HepG2 (cell line): ENCODE measurements around the gene RFTN1. TPM values are rescaled to one million over a fixed set of nuclear protein-coding genes. Genes with fewer than 3 reads are reported as not detected.

Source experiments
- ATAC-seq: fragments of 200-7000 bp; cut with Tn5 transposase; 3 replicates; pipeline ENCODE4 v1.9.1; 2020; ENCODE audit warnings: mild to moderate bottlenecking, moderate library complexity
- BruUV-seq: library from RNA; stranded (reverse); fragments of 400-500 nt; replicated peaks from 2 replicates; lab custom pipeline; 2021; lab: Mats Ljungman, UMichigan
- CTCF ChIA-PET: fragments of 300-600 bp; formaldehyde crosslinking; extraction: SDS; loops from one replicate; lab custom pipeline; 2021; ENCODE audit warnings: low total read pairs, inconsistent platforms, low intra/inter-chr PET ratio; lab: Yijun Ruan, JAX
- POLR2A ChIA-PET: fragments of 350-600 bp; sonication (Branson Sonifier 250); formaldehyde crosslinking; loops from one replicate; lab custom pipeline; 2020; ENCODE audit warnings: antibody characterized with exemption, inconsistent platforms; lab: Yijun Ruan, JAX
- DNase-seq: peaks from one replicate; pipeline ENCODE4 v3.0.0-alpha.2; 2015; ENCODE audit warnings: low spot score
- FAIRE-seq: peaks from 3 replicates; lab custom pipeline; 2011; peaks lifted over from hg19 to GRCh38; lab: Jason Lieb, UNC
- H2AFZ ChIP-seq: one replicate; pipeline ENCODE4 v1.6.1; 2011; ENCODE audit warnings: low read length, inconsistent platforms
- H3K27ac ChIP-seq: fragments of 300-600 bp; 3 replicates; pipeline ENCODE4 v1.8.0; 2011; ENCODE audit warnings: mixed run types, mild to moderate bottlenecking, mixed read lengths, low read length, inconsistent platforms; ENCODE audit not compliant: insufficient read depth; ENCODE audit errors: extremely low read length
- H3K27me3 ChIP-seq, 2 experiments: fragments of 200-600 bp in 1 of 2; 2 replicates in 1 of 2; 3 replicates in 1 of 2; pipeline versions ENCODE4 v1.6.0 to v1.8.0; 2011; ENCODE audit warnings: low read length in 2 of 2, mild to moderate bottlenecking in 2 of 2, moderate library complexity in 2 of 2, inconsistent platforms in 1 of 2; ENCODE audit not compliant: insufficient read depth in 2 of 2, control insufficient read depth in 1 of 2
- H3K36me3 ChIP-seq, 2 experiments: fragments of 200-600 bp in 1 of 2; replicated peaks in 1 of 2; 2 replicates in 1 of 2; 3 replicates in 1 of 2; pipeline versions ENCODE4 v1.5.1 to v1.8.0; 2011; ENCODE audit warnings: low read length in 2 of 2, inconsistent platforms in 1 of 2; ENCODE audit not compliant: insufficient read depth in 2 of 2, control insufficient read depth in 1 of 2
- H3K4me1 ChIP-seq: 2 replicates; pipeline ENCODE4 v1.5.1; 2012; ENCODE audit warnings: low read length, inconsistent platforms; ENCODE audit not compliant: insufficient read depth
- H3K4me2 ChIP-seq: 2 replicates; pipeline ENCODE4 v1.6.0; 2011; ENCODE audit warnings: low read depth, low read length, inconsistent platforms
- H3K4me3 ChIP-seq, 3 experiments: fragments of 200-600 bp in 1 of 3; sonication (generic), shearing (Covaris generic) in 1 of 3; replicated peaks in 1 of 3; 2 replicates each; pipeline ENCODE4 v1.5.1; 2011 to 2016; ENCODE audit warnings: low read length in 3 of 3, inconsistent platforms in 2 of 3, low read depth in 2 of 3, mild to moderate bottlenecking in 2 of 3, control low read depth in 1 of 3, mixed read lengths in 1 of 3; ENCODE audit not compliant: insufficient read depth in 1 of 3
- H3K79me2 ChIP-seq: one replicate; pipeline ENCODE4 v1.6.1; 2011; ENCODE audit warnings: low read length, inconsistent platforms; ENCODE audit not compliant: insufficient read depth
- H3K9ac ChIP-seq: 2 replicates; pipeline ENCODE4 v1.6.0; 2011; ENCODE audit warnings: mild to moderate bottlenecking, low read depth, low read length, inconsistent platforms; ENCODE audit not compliant: insufficient read depth
- H3K9me3 ChIP-seq: 2 replicates; pipeline ENCODE4 v1.5.1; 2012; ENCODE audit warnings: mild to moderate bottlenecking, low read length
- H4K20me1 ChIP-seq: 2 replicates; pipeline ENCODE4 v1.6.0; 2011; ENCODE audit warnings: inconsistent platforms, mild to moderate bottlenecking, low read length, moderate library complexity; ENCODE audit not compliant: insufficient read depth
- CENPX ChIP-seq: sonication (generic); formaldehyde crosslinking; IDR thresholded peaks from 2 replicates; pipeline ENCODE4 v1.9.0; 2021; ENCODE audit warnings: mild to moderate bottlenecking, missing genetic modification reagents, moderate library complexity
- CREM ChIP-seq, 2 experiments: sonication (generic) in 1 of 2; formaldehyde crosslinking in 1 of 2; IDR thresholded peaks; 2 replicates each; pipeline versions ENCODE4 v1.4.0 to v1.6.1; 2016 to 2020; ENCODE audit warnings: antibody characterized with exemption in 1 of 2, mild to moderate bottlenecking in 1 of 2, missing genetic modification reagents in 1 of 2
- GTF3A ChIP-seq: sonication (generic); formaldehyde crosslinking; conservative IDR thresholded peaks from 2 replicates; pipeline ENCODE4 v1.4.0; 2020; ENCODE audit warnings: mild to moderate bottlenecking, missing genetic modification reagents
- KDM4B ChIP-seq: sonication (generic); formaldehyde crosslinking; IDR thresholded peaks from 2 replicates; pipeline ENCODE4 v1.4.0; 2020; ENCODE audit warnings: missing genetic modification reagents
- PLRG1 ChIP-seq: fragments of 450-650 bp; conservative IDR thresholded peaks from 2 replicates; pipeline ENCODE4 v1.6.1; 2016
- ZKSCAN5 ChIP-seq: sonication (generic); formaldehyde crosslinking; IDR thresholded peaks from 2 replicates; pipeline ENCODE4 v1.5.1; 2020; ENCODE audit warnings: mild to moderate bottlenecking, missing genetic modification reagents
- ZNF747 ChIP-seq: sonication (generic); formaldehyde crosslinking; IDR thresholded peaks from 2 replicates; pipeline ENCODE4 v1.8.1; 2023; ENCODE audit warnings: missing genetic modification reagents, mild to moderate bottlenecking, borderline replicate concordance
- ZNF770 ChIP-seq: sonication (generic); formaldehyde crosslinking; IDR thresholded peaks from 2 replicates; pipeline ENCODE4 v1.5.0; 2020; ENCODE audit warnings: mild to moderate bottlenecking, missing genetic modification reagents
- WGBS: methylation state at CpG from one replicate; pipeline ENCODE4 v1.1.6; 2017; ENCODE audit warnings: low lambda C conversion rate; 5-methylcytosine and 5-hydroxymethylcytosine counted together
- in situ Hi-C: cut with HindIII; loops from 2 replicates; pipeline ENCODE4 v1.10.0; 2017; ENCODE audit warnings: low pct_unique_long_range_greater_than_20kb; ENCODE audit not compliant: extremely low pct_ligation_motif_present
- intact Hi-C: fragments of 100-400 bp; cut with micrococcal nuclease; formaldehyde crosslinking; loops from one replicate; pipeline ENCODE4 v1.10.0; 2022; ENCODE audit not compliant: unreplicated experiment
- polyA plus RNA-seq, 8 experiments: library from polyadenylated mRNA; depleted of rRNA in 3 of 8; stranded (reverse) in 7 of 8; unstranded in 1 of 8; fragments of >200 nt; fragmentation: Illumina TruSeq in 4 of 8; extraction: Trizol in 4 of 8; gene quantifications; 2 replicates each; pipeline versions ENCODE4 v1.2.1 to v1.2.3, GENCODE V29; 2011 to 2016; ENCODE audit warnings: low read depth in 4 of 8, missing spikeins in 1 of 8, mixed read lengths in 1 of 8; ENCODE audit not compliant: insufficient read depth in 1 of 8
- total RNA-seq, 5 experiments: library from RNA; depleted of rRNA; stranded (reverse); fragments of >200 nt; fragmentation: Illumina TruSeq; extraction: Trizol; gene quantifications; 2 replicates each; pipeline ENCODE4 v1.2.3, GENCODE V29; 2016; ENCODE audit warnings: low read depth in 1 of 5
- TF ChIP-seq, protein P1 (sequence below): sonication (generic); formaldehyde crosslinking; IDR thresholded peaks from 2 replicates; pipeline ENCODE4 v1.5.1; 2020; ENCODE audit warnings: mild to moderate bottlenecking, missing genetic modification reagents, moderate library complexity
- TF ChIP-seq, protein P2 (sequence below): sonication (generic); formaldehyde crosslinking; IDR thresholded peaks from 2 replicates; pipeline ENCODE4 v1.5.1; 2020; ENCODE audit warnings: mild to moderate bottlenecking, missing genetic modification reagents, moderate library complexity

RFTN1 gene
- total and polyA plus RNA-seq, 2 of the 13 experiments (the other 11 are each of a cell fraction or from before 2014, with no cell fraction given), result not detected

GRCh38 chr3:16470590-16470989 lies 42.9 kb downstream of the RFTN1 start:
- intact Hi-C loops (no loop called here), in situ Hi-C loops (no loop called here)
- H3K9ac ChIP-seq, result no peak overlapping the region
- no peak overlapping the region for H3K27ac ChIP-seq
- no peak overlapping the region for H3K4me2 ChIP-seq
- no peaks in the 10 kb centered on the region for H3K4me1 ChIP-seq
- CTCF ChIA-PET, result no interaction called here
- no peaks in the 10 kb centered on the region for H3K79me2 ChIP-seq
- H3K27me3 ChIP-seq, result peaks cover 0 to 17% of the 10 kb centered on the region in 2 experiments; a peak in 1 of 5 replicates
- H4K20me1 ChIP-seq, result no peaks in the 10 kb centered on the region
- DNase-seq (no peak), FAIRE-seq (no peak), ATAC-seq (no peak)
- 0% methylated on average over 1 of the region's 1 CpG for WGBS
- no peaks in the 10 kb centered on the region for H3K9me3 ChIP-seq
- no peaks in the 10 kb centered on the region for H3K36me3 ChIP-seq
- H2AFZ ChIP-seq, result no peak overlapping the region
- POLR2A ChIA-PET, result no interaction called here
- BruUV-seq, result no TSS peak
- H3K4me3 ChIP-seq, result no peak overlapping the region
- no peak for TF ChIP-seq PLRG1
- no peak for TF ChIP-seq ZNF747

- Histone ChIP-seq H3K27me3 (peaks cover 1 to 13% of the 10 kb centered on the region in 2 experiments; a peak in 2 of 5 replicates), H3K27ac (no peak overlapping the region), H3K4me3 (no peak overlapping the region), H3K4me2 (no peak overlapping the region), H3K4me1 (no peaks in the 10 kb centered on the region), H3K9ac (no peak overlapping the region), H3K9me3 (no peaks in the 10 kb centered on the region), H3K36me3 (no peaks in the 10 kb centered on the region), H4K20me1 (no peaks in the 10 kb centered on the region), H3K79me2 (no peaks in the 10 kb centered on the region), H2AFZ (no peak overlapping the region)
- intact Hi-C loops (no loop called here), in situ Hi-C loops (no loop called here)
- no peak for ATAC-seq
- 47% methylated on average over 10 of the region's 10 CpGs for WGBS
- no TSS peak for BruUV-seq
- no peak for FAIRE-seq
- no peak for DNase-seq
- ChIA-PET CTCF (no interaction called here), POLR2A (no interaction called here)
- TF ChIP-seq, protein P1, sequence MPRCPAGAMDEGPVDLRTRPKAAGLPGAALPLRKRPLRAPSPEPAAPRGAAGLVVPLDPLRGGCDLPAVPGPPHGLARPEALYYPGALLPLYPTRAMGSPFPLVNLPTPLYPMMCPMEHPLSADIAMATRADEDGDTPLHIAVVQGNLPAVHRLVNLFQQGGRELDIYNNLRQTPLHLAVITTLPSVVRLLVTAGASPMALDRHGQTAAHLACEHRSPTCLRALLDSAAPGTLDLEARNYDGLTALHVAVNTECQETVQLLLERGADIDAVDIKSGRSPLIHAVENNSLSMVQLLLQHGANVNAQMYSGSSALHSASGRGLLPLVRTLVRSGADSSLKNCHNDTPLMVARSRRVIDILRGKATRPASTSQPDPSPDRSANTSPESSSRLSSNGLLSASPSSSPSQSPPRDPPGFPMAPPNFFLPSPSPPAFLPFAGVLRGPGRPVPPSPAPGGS (CRISPR knock-in tag), result no peak
- TF ChIP-seq, protein P2, sequence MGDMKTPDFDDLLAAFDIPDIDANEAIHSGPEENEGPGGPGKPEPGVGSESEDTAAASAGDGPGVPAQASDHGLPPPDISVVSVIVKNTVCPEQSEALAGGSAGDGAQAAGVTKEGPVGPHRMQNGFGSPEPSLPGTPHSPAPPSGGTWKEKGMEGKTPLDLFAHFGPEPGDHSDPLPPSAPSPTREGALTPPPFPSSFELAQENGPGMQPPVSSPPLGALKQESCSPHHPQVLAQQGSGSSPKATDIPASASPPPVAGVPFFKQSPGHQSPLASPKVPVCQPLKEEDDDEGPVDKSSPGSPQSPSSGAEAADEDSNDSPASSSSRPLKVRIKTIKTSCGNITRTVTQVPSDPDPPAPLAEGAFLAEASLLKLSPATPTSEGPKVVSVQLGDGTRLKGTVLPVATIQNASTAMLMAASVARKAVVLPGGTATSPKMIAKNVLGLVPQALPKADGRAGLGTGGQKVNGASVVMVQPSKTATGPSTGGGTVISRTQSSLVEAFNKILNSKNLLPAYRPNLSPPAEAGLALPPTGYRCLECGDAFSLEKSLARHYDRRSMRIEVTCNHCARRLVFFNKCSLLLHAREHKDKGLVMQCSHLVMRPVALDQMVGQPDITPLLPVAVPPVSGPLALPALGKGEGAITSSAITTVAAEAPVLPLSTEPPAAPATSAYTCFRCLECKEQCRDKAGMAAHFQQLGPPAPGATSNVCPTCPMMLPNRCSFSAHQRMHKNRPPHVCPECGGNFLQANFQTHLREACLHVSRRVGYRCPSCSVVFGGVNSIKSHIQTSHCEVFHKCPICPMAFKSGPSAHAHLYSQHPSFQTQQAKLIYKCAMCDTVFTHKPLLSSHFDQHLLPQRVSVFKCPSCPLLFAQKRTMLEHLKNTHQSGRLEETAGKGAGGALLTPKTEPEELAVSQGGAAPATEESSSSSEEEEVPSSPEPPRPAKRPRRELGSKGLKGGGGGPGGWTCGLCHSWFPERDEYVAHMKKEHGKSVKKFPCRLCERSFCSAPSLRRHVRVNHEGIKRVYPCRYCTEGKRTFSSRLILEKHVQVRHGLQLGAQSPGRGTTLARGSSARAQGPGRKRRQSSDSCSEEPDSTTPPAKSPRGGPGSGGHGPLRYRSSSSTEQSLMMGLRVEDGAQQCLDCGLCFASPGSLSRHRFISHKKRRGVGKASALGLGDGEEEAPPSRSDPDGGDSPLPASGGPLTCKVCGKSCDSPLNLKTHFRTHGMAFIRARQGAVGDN (CRISPR knock-in tag), result no peak
- no peak for TF ChIP-seq PLRG1
- no peak for TF ChIP-seq ZNF770 (CRISPR knock-in tag)
- TF ChIP-seq ZKSCAN5, result no peak
- TF ChIP-seq CREM (IDR thresholded peaks at IDR 0.05), result no peak
- TF ChIP-seq CREM (CRISPR knock-in tag; IDR thresholded peaks at IDR 0.05), result no peak
- TF ChIP-seq KDM4B (CRISPR knock-in tag), result no peak
- no peak for TF ChIP-seq GTF3A (CRISPR knock-in tag)
- TF ChIP-seq CENPX, result no peak
These were observed 45.0 kb downstream of the RFTN1 start for GRCh38 chr3:16468336-16469098.
